Measurements from ENCODE around the gene ERRFI1.

Gene ERRFI1

DNA sequence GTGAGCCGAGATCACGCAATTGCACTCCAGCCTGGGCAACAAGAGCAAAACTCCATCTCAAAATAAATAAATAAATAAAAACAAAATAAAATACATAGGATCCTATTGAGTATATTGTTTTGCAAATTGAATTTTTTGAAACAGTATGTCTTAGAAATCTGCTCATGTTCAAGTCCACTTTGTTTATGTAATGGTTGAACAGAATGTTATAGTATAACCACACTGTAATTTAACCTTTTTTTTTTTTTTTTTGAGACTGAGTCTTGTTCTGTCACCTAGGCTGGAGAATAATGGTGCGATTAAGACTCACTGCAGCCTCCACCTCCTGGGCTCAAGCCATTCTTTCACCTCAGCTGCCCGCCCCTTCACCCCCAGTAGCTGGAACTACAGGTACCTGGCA lies 33.2 kb downstream of the ERRFI1 start:
- FAIRE-seq, result no peak

DNA sequence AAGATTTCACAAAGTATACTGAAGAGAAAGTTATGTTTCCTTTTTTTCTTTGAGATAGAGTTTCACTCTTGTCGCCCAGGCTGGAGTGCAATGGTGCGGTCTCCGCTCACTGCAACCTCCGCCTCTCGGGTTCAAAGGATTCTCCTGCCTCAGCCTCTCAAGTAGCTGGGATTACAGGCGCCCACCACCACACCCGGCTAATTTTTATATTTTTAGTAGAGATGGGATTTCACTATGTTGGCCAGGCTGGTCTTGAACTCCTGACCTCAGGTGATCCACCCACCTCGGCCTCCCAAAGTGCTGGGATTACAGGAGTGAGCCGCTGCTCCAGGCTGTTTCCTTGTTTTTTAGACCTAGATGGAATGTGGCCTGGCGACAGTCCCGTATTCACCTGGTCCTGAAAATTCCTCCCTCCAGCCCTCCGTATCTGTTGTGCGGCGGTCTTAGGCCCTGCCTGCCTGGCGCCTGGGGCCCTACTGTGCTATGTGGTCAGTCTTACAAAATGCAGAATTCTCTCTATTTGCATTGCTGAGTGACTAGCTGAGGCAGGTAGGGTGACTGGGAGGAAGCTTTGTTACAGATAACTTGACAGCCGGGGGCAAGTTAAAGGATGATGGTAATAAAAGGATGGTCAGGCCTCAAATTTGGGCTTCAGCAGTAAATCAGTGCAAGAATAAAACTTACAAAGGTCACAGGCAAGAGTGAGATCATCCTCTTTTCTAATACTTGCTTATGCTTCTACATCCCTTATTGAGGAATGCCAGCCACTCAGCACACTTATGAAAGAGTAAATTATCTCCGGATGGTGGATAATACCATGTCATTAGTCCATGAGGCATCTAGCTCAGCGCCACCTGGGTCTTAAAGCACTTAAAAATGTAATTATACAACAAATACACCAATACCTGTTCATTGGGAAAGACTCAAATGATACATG lies 34.3 kb downstream of the ERRFI1 start:
- TF ChIP-seq POLR2A (IDR thresholded peaks at IDR 0.05; ENCODE audit: low read depth, low read length), result no peak
- FAIRE-seq (no peak), DNase-seq (ENCODE audit: insufficient read length, low spot score) (no peak)

More for the DNA sequence above, 33.2 kb downstream of the ERRFI1 start:
- no peak for TF ChIP-seq POLR2A (IDR thresholded peaks at IDR 0.05; ENCODE audit: low read depth, low read length)
- DNase-seq (ENCODE audit: insufficient read length, low spot score), result no peak

DNA sequence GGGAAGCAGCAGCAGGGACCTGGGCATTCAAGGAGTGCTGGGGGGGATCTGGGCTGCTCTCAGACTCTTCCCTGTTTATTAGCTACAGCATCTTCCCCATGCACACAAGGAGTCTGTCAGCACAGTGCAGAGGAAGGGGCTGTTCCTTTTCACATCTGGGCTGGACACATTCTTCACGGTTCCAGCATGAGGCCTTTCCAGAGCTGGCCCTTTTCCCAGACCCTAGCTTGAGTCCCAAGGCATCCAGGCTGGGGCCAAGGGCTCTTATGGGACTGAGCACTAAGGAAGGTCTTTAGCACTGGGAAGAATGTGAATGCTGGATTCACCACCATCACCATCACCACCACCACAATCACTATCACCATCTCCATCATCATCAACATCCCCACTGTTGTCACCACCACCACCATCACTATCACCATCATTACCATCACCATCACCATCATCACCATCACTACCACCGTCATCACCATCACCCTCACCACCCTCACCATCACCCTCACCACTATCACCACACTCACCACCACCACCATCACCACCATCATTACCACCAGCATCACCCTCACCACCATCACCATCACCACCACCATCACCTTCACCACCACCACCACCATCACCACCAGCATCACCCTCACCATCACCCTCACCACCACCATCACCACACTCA lies 36.2 kb downstream of the ERRFI1 start:
- no peak for FAIRE-seq
- TF ChIP-seq POLR2A (IDR thresholded peaks at IDR 0.05; ENCODE audit: low read depth, low read length), result no peak

DNA sequence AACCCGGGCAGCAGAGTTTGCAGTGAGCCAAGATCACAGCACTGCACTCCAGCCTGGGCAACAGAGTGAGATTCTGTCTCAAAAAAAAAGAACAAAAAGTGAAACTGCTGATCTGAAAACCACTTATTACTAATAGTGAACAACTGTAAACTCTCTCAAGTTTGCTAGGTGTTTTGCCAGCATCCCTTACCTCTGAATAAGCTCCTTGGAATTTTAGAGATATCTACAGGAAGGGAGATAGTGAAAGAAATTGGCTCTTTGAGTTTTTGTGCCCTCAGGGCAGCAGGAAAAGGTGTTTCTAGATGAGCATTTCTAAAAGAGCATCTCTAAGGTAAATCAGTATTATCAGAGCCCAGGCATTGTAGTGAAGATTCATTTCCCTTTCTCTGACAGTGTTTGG lies 37.5 kb downstream of the ERRFI1 start:
- FAIRE-seq, result no peak
- TF ChIP-seq POLR2A (IDR thresholded peaks at IDR 0.05; ENCODE audit: low read depth, low read length), result no peak
- no peak for DNase-seq (ENCODE audit: insufficient read length, low spot score)

More for the DNA sequence above, 36.2 kb downstream of the ERRFI1 start:
- no peak for DNase-seq (ENCODE audit: insufficient read length, low spot score)

DNA sequence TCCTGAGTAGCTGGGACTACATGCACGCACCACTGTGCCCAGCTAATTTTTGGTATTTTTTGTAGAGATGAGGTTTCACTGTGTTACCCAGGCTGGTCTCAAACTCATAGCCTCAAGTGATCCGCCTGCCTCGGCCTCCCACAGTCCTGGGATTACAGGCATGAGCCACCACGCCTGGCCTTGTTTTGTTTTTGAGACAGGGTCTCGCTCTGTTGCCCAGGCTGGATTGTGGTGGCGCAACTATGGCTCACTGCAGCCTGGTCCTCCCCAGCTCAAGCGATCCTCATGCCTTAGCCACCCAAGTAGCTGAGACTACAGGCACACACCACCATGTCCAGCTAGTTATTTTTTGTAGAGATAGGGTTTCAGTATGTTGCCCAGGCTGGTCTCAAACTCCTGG lies 38.6 kb downstream of the ERRFI1 start:
- no peak for TF ChIP-seq POLR2A (IDR thresholded peaks at IDR 0.05; ENCODE audit: low read depth, low read length)
- DNase-seq (ENCODE audit: insufficient read length, low spot score) (no peak), FAIRE-seq (no peak)

DNA sequence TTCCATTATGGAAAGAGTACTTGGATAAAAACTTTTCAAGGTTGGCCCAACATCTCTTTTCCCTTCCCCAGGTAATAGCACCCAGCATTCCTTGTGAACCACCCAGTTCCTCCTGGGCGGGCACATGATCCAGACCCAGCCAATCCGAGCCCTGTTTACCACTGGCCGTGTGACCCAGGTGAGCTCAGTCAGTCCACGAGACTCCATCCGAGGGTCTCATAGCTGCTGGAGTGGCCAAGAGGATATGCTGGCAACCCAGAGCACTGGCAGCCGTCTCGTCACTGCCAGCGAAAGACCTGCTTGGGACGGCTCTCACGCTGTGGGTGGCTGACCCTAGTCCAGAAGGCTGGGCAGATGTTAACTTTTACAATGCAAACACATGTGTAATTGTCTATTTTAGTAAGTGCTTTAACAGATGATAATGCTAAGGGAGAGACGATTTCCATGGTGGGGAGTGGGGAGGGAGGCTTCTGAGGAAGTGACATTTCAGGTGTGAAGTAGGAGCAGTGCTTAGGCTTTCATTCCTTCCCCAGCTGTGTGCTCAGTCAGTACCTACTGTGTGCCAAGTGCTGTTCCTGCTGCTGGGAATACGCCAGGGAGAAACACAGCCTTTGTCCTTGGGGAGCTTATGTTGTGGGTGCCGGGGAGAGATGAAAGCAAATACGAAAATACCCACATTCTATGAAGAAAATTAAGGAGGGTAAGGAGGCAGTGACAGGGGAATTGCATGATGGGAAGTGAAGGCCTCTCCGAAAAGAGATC lies 40.1 kb downstream of the ERRFI1 start:
- FAIRE-seq (no peak), DNase-seq (ENCODE audit: insufficient read length, low spot score) (no peak)
- no peak for TF ChIP-seq POLR2A (IDR thresholded peaks at IDR 0.05; ENCODE audit: low read depth, low read length)

DNA sequence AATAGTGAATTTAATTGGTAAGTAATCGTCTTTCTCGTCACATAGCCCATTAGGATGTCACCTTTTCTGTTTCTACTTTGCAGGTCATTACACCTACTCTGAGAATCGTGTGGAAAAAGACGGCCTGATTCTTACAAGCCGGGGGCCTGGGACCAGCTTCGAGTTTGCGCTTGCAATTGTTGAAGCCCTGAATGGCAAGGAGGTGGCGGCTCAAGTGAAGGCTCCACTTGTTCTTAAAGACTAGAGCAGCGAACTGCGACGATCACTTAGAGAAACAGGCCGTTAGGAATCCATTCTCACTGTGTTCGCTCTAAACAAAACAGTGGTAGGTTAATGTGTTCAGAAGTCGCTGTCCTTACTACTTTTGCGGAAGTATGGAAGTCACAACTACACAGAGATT lies 41.3 kb downstream of the ERRFI1 start:
- FAIRE-seq (no peak), DNase-seq (ENCODE audit: insufficient read length, low spot score) (no peak)
- no peak for TF ChIP-seq POLR2A (IDR thresholded peaks at IDR 0.05; ENCODE audit: low read depth, low read length)

DNA sequence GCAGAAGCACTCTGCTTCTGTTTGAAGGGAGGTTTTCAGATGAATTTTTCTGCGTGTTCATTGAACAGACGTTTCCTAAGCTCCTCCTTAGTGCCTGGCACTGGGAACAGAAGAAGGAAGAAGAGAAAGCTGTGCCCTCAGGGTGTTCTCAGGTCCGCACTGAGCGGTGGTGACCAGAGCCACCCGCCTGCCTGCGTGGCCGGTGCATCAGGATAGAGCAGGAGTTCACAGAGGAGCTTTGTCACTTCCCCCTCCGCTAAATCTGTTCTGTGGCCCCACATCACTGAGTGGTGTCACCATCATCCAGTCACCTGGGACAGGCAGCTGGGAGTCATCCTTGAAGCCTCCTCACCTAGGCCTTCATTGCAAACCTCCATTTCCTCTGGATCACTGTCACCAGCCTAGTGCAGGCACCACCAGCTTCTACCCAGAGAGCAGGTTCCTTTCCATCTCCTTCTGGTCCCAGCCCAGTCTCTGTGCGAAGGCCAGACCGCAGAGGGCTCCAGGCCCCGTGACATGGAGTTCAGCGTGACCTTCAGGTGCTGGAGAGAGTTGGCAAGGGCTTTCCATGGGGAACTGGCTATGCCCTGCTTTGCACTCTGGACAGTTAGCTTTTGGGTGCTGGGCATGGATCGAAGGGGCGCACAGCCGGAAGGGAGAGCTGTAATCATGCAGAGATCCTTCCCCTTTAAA lies 42.9 kb downstream of the ERRFI1 start:
- no peak for DNase-seq (ENCODE audit: insufficient read length, low spot score)

DNA sequence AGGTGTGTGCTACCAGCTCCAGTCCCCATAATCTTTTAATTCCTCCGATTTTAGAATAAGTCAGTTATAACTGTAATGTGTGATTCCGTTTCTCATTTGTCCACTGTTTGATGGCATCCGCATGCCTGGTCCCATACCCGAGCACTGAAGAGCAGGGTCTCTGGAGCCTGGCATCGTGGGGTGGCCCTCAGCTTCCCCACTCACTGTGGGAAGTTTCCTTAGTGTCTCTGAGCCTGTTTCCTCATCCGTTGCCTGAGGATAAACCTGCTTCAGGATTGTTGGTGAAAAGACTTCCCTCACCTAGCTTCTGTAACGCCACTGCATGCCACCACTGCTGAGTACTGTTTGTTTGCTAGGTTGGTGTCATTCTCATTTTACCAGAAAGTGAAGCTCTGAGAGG lies 45.1 kb downstream of the ERRFI1 start:
- TF ChIP-seq POLR2A (IDR thresholded peaks at IDR 0.05; ENCODE audit: low read depth, low read length), result no peak
- FAIRE-seq (no peak), DNase-seq (ENCODE audit: insufficient read length, low spot score) (no peak)

More for the DNA sequence above, 42.9 kb downstream of the ERRFI1 start:
- TF ChIP-seq POLR2A (IDR thresholded peaks at IDR 0.05; ENCODE audit: low read depth, low read length), result no peak
- FAIRE-seq, result no peak

DNA sequence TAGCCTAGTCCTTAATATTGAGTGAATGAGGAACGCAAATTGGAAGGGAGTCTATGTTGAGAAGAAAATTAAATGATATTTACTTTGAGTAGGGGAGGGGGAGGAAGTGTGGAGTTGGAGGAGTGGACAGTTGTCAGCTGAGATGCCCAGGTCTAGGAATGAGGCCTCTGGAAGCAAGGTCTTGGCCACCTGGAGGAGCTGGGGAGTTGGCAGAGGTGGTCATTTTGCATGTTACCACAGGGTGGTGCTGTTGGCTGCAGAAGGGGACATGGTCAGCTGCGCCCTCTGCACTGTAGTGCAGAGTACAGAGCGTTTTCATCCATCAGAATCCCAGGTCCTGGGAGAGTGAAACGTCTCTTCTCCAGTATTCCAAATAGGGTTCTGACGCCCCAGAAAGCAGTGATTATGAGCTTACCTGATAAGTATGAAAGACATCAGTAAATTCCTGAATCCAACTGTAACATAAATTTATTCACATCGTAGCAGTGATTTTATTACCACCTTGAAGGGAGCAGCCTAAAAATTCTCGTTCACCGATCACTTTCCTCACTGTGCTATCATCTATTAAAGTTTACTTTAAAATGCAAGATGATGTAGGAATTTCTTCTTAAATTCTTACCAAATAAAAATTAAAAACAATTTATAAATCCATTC lies 50.8 kb downstream of the ERRFI1 start:
- FAIRE-seq (peak; percentile 43), DNase-seq (ENCODE audit: insufficient read length, low spot score) (peak; percentile 61)
- no peak for TF ChIP-seq POLR2A (IDR thresholded peaks at IDR 0.05; ENCODE audit: low read depth, low read length)

DNA sequence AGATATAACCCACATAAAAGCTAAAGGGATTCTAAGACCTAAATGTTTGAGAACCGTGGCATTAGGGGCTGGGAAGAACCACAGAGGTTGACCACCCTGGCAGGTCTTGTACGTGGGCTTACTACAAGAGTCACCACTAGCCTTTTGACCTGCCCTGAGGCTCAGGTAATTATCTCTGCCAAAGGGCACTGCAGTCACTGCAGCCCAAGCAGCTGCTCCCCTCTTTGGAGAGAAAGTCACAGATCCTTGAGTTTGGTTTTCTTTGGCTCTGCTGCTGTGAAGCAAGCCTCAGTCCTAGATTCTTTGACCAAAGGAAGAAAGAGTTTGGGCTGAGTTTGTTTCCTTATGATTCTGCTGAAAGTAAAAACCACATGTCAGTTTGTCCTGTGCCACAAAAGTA lies 53.0 kb downstream of the ERRFI1 start:
- no peak for FAIRE-seq
- no peak for DNase-seq (ENCODE audit: insufficient read length, low spot score)
- no peak for TF ChIP-seq POLR2A (IDR thresholded peaks at IDR 0.05; ENCODE audit: low read depth, low read length)

DNA sequence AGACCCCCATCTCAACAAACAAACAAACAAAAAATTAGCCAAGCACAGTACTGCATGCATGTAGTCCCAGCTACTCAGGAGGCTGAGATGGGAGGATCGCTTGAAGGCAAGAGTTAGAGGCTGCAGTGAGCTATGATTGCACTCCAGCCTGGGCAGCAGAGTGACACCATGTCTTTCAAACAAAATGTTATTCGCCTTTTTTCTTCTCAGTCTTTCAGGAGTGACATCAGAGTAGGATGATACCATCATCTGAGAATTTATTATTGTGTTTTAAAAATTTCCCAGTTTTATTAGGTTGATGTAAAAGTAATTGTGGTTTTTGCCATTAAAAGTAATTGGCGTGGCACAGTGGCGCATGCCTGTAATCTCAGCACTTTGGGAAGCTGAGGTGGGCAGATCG lies 53.8 kb downstream of the ERRFI1 start:
- TF ChIP-seq POLR2A (IDR thresholded peaks at IDR 0.05; ENCODE audit: low read depth, low read length), result no peak
- DNase-seq (ENCODE audit: insufficient read length, low spot score), result no peak
- FAIRE-seq, result no peak

DNA sequence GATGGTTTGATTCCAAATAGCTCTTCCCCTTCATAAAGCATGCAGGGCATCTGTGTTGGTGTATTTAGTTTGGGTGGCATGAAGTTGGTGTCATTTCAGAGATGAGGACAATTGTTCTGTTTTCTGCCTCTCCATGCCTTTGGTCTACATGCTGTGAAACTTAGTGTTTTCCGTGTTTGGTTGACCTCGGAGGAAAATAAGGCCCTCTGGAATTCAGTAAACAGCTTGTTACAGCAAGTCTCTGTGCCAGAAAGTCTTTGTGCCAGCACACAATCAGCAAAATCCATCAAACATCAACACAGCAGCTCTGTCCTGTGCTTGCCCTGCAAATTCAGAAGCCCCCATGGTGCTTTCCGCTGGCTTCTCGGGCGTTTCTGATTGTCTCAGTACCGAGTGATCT lies 55.1 kb downstream of the ERRFI1 start:
- FAIRE-seq (no peak), DNase-seq (ENCODE audit: insufficient read length, low spot score) (no peak)
- TF ChIP-seq POLR2A (IDR thresholded peaks at IDR 0.05; ENCODE audit: low read depth, low read length), result no peak

Measured in H54 (cell line).